HG02759 (cell line): ENCODE measurements around the gene VAV1.
"Not testable (repeated sequence)": the region's sequence is repeated elsewhere in the genome, so short reads cannot be mapped to it uniquely, and the experiment has no call there.

ENCODE experiments used
- ATAC-seq: cut with Tn5 transposase; IDR thresholded peaks from one replicate; pipeline ENCODE4 v1.9.1; 2021; ENCODE audit warnings: mild to moderate bottlenecking, moderate library complexity; ENCODE audit not compliant: unreplicated experiment

Gene VAV1

GRCh38 chr19:6838062-6838655, 65.7 kb downstream of the VAV1 start:
- no peak for ATAC-seq

GRCh38 chr19:6842871-6843607, 70.5 kb downstream of the VAV1 start:
- ATAC-seq = no peak

- ATAC-seq = no peak
These were observed 75.3 kb downstream of the VAV1 start for GRCh38 chr19:6847828-6848200.

GRCh38 chr19:6848986-6849385, 76.5 kb downstream of the VAV1 start:
- no peak for ATAC-seq

GRCh38 chr19:6849876-6850275, 77.4 kb downstream of the VAV1 start:
- ATAC-seq = no peak

GRCh38 chr19:6851359-6851758, 78.9 kb downstream of the VAV1 start:
- ATAC-seq = no peak

GRCh38 chr19:6852001-6852400, 79.5 kb downstream of the VAV1 start:
- no peak for ATAC-seq

GRCh38 chr19:6853868-6854267, 81.4 kb downstream of the VAV1 start:
- ATAC-seq = no peak

GRCh38 chr19:6854758-6855157, 82.2 kb downstream of the VAV1 start:
- no peak for ATAC-seq

- ATAC-seq = no peak
These were observed 84.4 kb downstream of the VAV1 start for GRCh38 chr19:6856749-6857372.

- no peak for ATAC-seq
These were observed 89.3 kb downstream of the VAV1 start for GRCh38 chr19:6861683-6862286.

- peak; percentile 65 for ATAC-seq
These were observed 90.2 kb downstream of the VAV1 start for GRCh38 chr19:6862673-6863078.

- ATAC-seq = no peak
These were observed 91.9 kb downstream of the VAV1 start for GRCh38 chr19:6864325-6864940.

GRCh38 chr19:6865849-6866248, 93.3 kb downstream of the VAV1 start:
- no peak for ATAC-seq

- ATAC-seq = no peak
These were observed 94.2 kb downstream of the VAV1 start for GRCh38 chr19:6866741-6867151.

- ATAC-seq = no peak
These were observed 95.8 kb downstream of the VAV1 start for GRCh38 chr19:6868351-6868750.

GRCh38 chr19:6869151-6869882, 96.8 kb downstream of the VAV1 start:
- not testable (repeated sequence) for ATAC-seq

- no peak for ATAC-seq
These were observed 101.4 kb downstream of the VAV1 start for GRCh38 chr19:6873708-6874431.

- ATAC-seq = no peak
These were observed 102.7 kb downstream of the VAV1 start for GRCh38 chr19:6875218-6875617.

GRCh38 chr19:6876748-6877147, 104.2 kb downstream of the VAV1 start:
- no peak for ATAC-seq
